Lung microvascular endothelial cell (primary cell): ENCODE results near the gene HAGH. TPM values are rescaled to one million over a fixed set of nuclear protein-coding genes. Genes with fewer than 3 reads are reported as not detected.

Experiments used
- DNase-seq, 2 donors: peaks; one replicate each; pipeline versions ENCODE4 v3.0.0 to v3.0.0-alpha.2; 2010; ENCODE audit warnings: low read depth in 2 of 2
- total RNA-seq: library from RNA; depleted of rRNA; stranded (reverse); fragments of >200 nt; gene quantifications from 2 replicates; pipeline ENCODE4 v1.2.1, GENCODE V29; 2014

HAGH gene
- total RNA-seq, 1 donor from 2014 or later: 71.8 TPM

DNA sequence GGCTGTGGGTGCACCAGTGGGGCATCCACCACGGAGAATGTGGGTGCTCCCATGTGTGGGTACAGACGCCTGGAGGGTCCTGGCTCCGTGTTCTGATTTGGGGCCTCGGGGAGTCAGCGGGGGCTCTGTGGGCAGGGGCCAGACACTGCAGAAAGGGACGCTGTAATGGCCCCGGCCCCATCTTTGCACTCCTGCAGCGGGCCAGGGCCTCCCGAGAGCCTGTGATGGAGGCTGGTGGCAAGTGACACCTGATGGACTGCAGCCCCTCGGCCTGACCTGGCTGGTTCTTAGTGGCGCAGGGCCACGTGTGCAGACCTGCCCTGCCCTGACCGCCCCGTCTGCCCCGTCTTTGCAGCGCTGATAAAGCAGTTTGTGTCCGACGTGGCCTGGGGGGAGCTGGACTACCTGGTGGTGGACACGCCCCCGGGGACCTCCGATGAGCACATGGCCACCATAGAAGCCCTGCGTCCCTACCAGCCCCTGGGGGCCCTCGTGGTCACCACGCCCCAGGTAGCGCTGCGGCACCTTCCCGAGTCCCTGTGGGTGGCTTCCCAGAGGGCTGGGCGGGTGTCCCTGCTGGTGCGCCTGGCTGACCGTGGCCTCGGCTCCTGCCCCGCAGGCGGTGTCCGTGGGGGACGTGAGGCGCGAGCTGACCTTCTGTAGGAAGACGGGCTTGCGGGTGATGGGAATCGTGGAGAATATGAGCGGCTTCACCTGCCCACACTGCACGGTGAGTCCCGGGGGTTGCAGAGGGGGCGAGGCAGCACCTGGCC is 39.1 kb downstream of the HAGH start:
- DNase-seq: no peak

DNA sequence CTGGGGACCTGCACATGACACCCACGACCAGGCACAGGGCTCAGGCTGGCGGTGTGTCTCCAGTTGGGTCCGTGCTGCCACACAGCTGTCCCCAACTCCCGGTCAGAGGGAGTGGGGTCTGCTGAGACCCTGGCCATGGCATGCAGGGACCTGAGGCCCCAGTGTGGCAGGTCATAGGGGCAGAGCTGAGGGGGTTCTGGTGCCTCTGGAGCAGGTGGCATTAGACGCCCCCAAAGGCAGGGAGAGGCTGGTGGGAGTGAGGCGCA is 39.6 kb downstream of the HAGH start:
- DNase-seq: no peak

DNA sequence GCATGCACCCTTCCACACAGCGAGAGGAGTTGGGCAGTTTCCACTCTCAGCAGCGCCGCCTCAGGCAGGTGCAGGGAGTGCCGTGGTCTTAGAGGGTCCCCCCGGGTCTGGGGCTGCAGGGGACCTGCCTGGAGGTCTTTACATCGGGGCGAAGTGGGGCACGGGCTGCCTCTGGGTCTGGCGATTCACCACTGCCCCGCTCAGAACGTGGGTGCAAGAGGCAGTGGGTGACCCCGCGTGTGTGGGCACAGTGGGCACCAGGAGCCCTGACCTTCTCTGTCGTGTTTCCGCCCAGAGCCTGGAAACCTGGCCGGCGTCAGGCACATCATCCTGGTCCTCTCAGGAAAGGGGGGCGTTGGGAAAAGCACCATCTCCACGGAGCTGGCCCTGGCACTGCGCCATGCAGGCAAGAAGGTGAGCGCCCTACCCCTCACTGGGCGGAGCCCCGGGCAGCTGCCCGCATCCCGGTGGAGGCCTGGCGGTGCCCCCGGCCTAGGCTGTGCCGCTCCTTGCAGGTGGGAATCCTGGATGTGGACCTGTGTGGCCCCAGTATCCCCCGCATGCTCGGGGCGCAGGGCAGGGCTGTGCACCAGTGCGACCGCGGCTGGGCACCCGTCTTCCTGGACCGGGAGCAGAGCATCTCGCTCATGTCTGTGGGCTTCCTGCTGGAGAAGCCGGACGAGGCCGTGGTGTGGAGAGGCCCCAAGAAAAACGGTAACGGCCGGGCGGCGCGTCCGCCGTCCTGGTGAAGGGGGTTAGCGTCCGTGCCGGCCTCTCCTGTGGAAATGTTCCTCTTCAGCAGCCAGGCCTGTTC is 40.2 kb downstream of the HAGH start:
- DNase-seq: no peak

DNA sequence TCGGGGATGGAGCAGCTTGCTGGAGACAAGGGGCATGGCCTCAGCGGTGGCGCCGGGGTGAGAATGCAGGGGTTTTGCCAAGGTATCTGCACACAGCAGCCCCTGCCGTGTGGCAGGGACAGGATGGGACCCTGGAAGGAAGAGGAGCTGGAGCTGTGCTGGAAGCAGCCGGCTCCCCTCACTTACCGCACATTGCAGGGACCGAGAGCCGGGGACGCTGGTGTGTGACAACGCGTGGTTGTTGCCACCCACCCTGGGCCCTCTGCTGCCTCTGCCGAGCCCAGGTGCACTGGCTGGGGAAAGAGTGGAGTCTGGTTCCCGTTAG is 40.8 kb downstream of the HAGH start:
- DNase-seq: no peak

DNA sequence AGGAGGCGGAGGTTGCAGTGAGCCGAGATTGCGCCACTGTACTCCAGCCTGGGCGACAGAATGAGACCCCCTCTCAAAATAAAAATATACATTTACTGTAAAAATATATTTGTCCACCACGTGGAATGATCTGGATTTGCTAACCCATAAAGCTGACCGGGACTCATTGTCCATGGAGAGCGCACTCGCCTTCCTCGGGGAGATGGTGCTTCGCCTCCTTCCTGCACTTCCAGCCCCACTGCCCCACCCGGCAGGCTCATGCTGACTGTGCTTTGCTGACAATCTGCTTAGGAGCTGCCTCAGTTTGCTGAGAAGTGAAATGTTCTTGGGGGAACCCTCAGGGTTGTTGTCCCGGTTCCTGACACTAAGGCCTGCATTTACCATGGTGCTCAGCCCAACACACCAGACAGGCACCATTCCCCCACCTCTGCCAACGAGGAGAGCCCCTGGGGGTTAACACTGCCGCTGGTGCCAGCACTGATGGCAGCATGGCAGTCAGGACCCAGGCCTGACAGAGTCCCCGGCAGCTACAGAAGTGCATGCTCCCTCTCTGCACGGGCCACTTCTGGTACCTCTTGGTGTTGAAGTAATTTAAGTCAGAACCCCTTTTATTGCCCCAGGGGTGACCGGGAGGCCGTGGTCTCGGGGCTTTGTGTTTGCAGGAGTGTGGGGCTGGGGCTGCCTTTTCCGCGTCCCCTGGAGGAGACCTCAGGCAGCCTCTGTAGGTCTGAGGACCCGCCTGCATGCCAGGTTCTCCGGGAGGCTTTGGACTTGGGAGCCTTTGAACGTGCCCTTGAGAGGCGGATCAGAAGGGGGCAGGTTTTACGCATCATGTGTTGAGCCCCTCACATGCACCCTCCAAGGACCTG is 41.4 kb downstream of the HAGH start:
- no peak for DNase-seq

DNA sequence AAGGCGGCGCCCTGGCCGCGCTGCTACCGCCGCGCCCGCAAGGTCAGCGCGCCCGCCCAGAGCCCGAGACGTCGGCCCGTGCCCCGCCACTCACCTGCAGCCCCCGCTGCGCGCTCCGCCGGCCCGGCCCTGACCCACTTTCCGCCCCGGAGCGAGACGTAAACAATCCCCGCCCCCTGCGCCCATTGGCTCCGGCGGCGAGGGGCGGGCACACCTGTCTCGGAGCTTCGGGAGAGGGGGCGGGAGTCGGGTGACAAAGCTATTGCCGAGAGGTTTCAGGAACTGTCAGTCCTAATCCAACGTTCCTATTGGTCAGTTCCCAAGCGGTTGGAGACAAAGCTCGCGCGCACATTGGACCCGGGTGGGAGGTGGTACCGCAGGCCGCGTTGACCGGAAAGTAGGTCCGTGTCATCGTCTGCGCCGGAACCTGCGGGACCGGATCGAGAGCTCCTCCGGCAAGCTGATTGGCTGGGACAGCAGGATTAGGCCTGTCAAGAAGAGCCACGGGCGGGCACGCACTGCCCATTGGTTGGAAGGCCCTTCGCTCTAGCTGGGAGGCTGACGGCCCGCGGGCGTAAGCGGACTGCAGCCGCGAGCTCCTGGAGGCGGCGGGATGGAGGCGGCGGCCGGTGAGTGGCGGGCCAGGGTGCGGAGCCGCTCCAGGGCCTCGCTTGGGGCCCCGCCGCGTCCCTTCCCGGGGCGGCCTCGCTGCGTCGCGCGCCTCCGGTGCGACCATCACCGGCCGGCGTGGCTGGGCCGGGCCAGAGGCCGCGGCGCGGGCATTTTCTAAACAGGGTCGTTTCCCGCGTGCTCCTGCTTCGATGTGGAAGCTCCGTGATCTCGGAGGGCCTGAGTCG is 44.0 kb downstream of the HAGH start, which contains the start of the genes NUBP2 and SPSB3:
Gene NUBP2, plus strand, starts transcription at position 553 of the 857 bp plus-strand sequence. Its CDS starts 61 bp downstream, at position 614.
Gene SPSB3, minus strand, starts transcription at position 164 of the 857 bp plus-strand sequence. CDS start 1,088 bp downstream, outside the sequence.
- DNase-seq: peak; percentile 100

DNA sequence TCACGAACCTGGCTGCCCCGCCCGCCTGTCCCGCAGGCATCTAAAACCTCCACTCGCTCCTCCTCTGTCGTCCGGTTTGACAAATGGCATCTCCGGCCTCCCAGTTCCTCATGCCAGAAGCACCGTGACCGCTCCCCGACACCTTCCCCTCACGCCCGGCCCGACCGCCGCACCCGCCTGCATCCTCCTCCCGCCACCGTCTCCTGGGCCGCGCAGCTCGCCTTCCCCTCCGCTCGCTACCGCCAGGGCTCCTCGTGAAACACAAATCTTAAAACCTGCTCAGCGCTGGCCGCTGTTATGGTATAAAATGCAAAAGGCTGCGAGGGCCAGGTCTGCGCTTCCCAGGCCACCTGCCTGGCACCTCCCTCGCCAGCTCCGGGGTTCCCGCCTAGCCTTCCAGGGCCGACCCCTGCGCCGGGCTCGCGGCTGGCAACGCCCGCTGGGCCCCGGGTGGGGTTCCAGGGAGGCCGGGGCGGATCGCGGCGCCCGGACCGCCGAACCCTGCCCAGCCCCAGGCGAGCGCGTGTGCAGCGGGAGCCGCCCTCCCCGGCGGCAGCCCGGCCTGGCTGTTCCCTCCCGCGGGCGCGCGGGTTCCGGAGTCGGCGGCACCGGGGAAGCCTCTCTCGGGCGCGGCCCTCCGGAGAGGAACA is 44.7 kb downstream of the HAGH start:
- DNase-seq: peak; percentile 35

DNA sequence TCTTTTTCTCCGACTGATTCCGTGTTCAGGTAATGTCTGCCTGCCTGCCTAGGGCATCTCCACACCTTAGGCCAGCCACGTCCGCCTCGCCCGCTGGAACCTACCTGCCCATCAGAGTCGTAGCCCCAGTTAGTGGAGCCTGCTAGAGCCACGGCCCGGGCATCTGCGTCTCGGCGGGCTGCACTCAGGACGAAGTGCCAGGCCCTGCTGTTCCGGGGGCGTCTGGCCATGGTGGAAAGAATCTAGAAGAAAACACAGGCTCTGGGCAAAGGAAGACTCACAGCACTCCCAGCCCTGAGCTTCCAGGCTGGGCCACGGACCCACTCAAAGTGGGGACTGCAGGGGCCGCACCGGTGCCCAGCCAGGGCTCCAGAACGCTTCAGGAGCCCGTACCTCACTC is 45.4 kb downstream of the HAGH start:
- no peak for DNase-seq

DNA sequence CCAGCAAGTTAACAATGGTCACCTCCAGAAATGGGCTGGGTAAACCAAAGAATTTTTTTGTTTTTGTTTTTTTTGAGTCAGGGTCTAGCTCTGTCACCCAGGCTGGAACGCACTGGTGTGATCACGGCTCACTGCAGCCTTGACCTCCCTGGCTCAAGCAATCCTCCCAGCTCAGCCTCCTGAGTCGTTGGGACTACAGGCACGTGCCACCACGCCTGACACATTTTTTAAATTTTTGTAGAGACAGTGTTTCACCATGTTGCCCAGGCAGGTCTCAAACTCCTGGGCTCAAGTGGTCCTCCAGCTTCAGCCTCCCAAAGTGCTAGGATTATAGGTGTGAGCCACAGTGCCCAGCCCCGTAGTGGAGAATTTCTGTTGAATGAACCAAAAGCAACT is 46.0 kb downstream of the HAGH start:
- DNase-seq: no peak

DNA sequence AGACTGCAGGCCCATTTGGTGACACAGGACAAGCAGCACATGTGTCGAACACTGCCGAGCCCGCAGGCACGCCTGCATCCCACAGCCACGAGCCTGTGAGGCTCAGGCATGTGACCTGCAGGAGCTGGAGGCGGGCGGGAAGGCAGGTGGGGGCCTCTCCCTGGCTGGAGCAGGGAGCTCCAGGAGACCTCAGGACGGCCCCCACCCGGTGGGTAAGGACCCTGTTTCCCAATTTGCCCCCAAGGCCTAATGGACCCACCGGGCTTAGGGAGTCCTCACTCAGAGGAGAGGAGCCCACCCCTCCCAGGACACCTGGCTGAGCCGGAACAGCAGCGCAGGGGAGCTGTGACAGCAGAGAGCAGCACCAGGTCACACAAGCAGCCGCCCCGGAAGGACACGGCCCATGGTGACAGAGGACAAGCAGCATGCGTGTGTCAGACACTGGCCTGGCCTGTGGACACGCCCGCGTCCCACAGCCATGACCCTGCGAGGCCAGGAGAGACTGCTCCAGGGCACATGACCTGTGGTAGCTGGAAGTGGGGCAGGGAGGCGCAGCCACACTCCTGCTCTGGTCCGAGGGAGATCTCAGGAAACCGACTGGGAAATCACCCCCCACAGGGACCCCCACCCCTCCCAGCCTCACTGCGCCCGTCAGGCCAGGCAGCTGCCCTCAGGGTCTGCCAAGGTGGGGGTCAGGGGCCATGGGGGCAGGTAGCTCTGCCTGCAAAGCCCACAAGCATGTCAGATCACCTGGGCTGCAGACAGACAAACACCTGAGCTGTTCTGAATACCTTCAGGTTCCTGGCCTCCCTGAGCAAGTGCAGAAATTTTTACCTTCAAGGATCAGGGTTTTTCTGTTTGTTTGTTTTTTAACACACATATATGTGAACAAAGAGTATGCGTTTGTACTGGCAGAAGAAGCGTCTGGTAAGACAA is 46.6 kb downstream of the HAGH start:
- DNase-seq: no peak

DNA sequence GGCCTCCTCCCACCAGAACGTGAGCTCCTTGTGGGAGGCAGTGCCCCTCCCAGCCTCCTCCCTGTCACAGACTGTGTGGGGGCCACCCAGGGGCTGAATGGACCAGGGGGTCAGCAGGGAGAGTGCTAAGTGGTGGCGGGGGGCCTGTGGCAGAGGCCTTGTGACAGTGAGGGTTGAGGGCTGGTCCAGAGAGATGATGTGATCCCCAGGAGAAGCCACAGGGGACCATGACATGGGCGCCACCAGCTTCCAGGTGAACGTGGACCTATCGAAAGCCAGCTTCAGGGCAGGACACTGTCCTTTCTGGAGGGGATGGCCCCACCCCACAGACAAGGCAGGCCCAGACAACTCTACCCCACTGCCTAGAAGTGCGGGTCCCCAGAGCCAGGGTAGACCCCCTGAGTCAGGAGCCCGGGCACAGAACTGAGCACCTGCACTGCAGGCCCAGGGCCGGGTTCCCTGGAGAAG is 47.4 kb downstream of the HAGH start:
- no peak for DNase-seq

DNA sequence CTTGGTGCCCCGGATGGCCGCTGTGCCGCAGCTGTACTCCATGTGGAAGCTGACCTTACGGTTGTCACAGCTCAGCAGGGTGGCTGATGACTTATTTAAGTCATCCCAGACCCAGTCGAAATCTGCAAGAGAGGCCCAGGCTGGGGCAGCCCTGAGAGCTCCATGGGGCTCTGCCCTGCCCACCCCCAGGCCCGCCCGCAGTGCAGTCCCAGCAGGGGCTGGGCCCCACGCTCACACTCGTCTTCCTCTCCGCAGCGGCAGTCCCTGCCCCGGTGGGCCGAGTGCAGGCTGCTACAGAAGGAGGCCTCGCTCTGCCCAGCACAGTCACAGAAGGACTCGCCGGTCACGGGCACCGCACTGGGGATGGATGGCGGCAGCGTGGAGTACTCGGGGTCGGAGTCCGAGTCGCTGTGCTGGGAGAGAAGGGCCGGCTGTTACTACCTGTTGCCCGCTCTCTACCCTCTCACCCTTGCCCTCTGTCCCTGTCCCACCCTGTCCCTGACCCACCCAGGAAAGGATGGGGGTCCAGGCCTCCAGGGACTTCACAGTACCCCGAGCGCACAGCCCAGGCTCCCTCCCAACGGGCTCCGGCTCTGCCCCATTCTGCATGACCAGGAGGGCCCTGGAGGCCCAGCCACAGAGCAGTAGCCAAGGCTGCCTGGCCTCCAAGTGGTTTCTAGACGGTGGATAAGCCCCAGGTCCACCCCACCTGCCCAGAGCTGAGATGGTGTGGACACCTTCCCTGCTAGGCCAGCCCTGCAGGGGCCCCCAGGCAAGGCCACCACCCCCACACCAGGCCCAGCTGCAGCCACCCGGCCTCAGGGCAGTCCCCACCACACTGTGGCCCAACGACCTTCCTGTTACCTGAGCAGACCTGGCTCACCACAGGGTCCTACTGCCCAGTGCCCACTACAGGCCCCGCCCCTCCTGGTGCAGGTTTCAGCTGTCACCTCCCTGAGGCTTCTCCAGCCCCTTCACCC is 48.1 kb downstream of the HAGH start:
- DNase-seq: no peak

DNA sequence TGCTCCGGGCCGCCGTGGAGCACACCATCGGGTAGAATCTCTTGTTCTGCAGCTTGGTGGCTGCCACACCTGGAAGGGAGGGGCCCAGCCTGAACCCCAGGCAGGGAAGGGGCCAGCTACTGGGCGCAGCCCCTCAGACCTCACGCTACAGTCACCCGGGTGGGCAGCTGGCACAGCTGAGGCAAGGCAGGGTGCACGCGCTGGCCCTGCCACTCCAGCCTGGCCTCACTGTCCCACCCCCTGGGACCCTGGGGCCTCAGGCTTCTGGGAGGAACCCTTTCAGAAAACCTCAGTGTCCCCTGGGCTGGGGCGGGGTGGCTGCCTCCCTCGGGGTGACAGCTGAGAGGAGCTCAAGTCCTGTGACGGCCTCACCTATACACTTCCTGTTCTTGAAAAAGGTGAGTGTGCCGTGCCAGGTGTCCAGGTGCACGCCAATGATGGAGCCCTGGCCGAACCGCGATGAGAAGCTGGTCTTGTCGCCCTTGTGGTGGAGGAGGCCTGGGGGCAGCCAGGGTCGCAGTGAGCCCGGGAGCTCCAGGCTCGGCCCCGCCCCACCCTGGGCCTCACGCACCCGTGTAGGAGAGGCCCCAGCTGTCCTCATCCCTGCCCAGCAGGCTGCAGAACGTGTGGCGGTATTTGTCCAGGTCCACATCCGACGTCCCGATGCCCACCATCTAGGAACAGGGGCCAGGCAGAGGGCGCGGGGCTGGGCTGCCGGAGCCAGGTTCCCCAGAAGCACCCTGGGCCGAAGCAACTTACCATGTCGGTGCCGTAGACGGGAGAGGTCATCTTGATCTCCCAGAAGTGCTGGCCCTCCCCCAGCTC is 49.0 kb downstream of the HAGH start:
- no peak for DNase-seq

DNA sequence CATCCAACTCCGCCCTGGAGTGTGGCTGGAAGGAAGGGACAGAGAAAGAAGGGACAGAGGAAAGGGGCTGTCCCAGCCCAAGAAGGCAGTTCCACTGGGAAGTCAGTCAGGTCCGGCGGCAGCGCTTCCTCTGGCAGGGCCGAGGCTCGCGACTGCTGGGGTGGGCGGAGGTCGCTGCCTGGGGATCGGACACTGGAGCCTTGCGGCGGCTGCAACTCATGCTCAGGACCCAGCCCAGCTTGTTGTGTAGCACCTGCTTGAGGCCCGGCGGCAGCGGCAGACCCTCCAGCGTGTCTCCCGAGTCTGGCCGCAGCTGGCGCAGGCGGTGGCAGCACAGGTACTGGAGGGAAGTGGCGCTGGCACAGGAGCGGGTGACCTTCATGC is 49.6 kb downstream of the HAGH start:
- no peak for DNase-seq

DNA sequence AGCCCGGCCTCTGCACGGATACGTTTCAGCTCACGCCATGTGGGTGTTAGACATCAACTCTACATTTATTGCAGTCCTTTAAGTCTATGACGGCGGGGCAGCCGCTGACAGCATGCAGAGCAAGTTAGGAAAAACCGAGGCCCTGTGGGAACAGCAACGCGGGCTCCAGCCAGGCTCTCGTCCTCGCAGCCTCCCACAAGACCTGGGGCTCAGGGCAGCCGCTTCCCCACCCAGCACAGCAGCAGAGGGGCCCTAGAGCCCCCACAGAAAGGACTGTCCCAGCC is 50.0 kb downstream of the HAGH start:
- DNase-seq: no peak

DNA sequence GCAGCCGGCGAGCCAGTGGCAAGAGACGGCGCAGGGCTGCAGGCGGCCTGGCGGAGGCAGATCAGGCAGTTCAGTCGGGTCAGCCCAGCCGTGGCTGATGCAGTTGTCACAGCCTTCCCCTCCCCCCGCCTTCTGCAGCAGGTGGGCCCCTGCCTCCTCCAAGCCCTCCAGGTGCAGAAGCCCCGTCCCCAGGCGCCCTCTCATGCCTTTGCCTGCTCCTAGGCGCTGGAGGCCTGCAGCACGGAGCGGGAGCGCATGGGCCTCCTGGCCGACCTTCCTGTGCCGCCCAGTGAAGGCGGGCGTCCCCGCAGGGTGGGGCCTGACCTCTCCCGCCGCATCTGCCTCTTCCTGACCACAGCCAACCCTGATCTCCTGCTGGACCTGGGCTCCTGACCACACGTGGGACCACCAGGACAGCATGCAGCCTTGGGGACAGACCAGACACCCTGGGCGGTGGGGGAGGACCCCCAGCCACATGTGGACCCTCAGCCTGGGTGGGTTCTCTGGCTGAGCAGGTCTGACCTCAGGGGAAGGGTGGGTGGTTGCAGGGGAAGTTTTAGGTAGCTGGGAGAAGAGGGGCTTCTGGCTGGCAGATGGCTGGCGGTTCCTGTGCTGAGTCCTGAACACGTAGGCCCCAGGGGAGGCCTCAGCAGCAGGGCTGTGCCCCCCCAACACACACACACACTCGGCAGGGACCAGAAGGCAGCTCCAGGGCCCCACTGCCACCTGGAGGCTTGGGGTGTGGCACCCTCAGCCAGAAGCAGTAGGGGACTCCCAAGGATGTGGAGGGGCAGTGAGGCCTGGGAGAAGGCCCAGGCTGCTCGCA is 50.6 kb downstream of the HAGH start:
- DNase-seq: no peak
